ENCODE results near the gene KCNIP2.

Gene KCNIP2

GRCh38 chr10:101830322-101831168 lies 13.1 kb downstream of the KCNIP2 start:
- no peaks in the 10 kb centered on the region for H3K36me3 ChIP-seq (ENCODE audit: insufficient read depth, insufficient read length, low read length)
- H3K4me1 ChIP-seq (ENCODE audit: insufficient read depth, insufficient read length): peaks cover 5% of the 10 kb centered on the region
- H3K27me3 ChIP-seq (ENCODE audit: insufficient read depth, insufficient read length): no peaks in the 10 kb centered on the region
- H3K9ac ChIP-seq (ENCODE audit: insufficient read length, low read depth): peak overlapping the region; percentile 9
- no peak for DNase-seq (ENCODE audit: low read depth, low spot score)
- H3K9me3 ChIP-seq (ENCODE audit: insufficient read depth, low read length): no peaks in the 10 kb centered on the region
- no peak for TF ChIP-seq YY1 (IDR thresholded peaks at IDR 0.05; ENCODE audit: insufficient read depth, insufficient read length)
- TF ChIP-seq SUZ12 (IDR thresholded peaks at IDR 0.05; ENCODE audit: extremely low read depth, insufficient read depth, insufficient read length): no peak
- TF ChIP-seq ZNF274 (IDR thresholded peaks at IDR 0.05; ENCODE audit: low read depth, low read length): no peak
- H3K4me3 ChIP-seq (ENCODE audit: insufficient read length, low read depth): peak overlapping the region; percentile 47

GRCh38 chr10:101829561-101830315 lies 13.9 kb downstream of the KCNIP2 start:
- Histone ChIP-seq H3K9ac (ENCODE audit: insufficient read length, low read depth) (peak overlapping the region; percentile 32), H3K36me3 (ENCODE audit: insufficient read depth, insufficient read length, low read length) (no peaks in the 10 kb centered on the region)
- no peak for DNase-seq (ENCODE audit: low read depth, low spot score)

GRCh38 chr10:101828766-101829551 lies 14.6 kb downstream of the KCNIP2 start:
- Histone ChIP-seq H3K9ac (ENCODE audit: insufficient read length, low read depth) (peak overlapping the region; percentile 32), H3K4me1 (ENCODE audit: insufficient read depth, insufficient read length) (peaks cover 5% of the 10 kb centered on the region), H3K36me3 (ENCODE audit: insufficient read depth, insufficient read length, low read length) (no peaks in the 10 kb centered on the region), H3K27me3 (ENCODE audit: insufficient read depth, insufficient read length) (no peaks in the 10 kb centered on the region), H3K4me3 (ENCODE audit: insufficient read length, low read depth) (peak overlapping the region; percentile 15), H3K9me3 (ENCODE audit: insufficient read depth, low read length) (no peaks in the 10 kb centered on the region)
- DNase-seq (ENCODE audit: low read depth, low spot score): no peak
- TF ChIP-seq ZNF274 (IDR thresholded peaks at IDR 0.05; ENCODE audit: low read depth, low read length): no peak
- TF ChIP-seq YY1 (IDR thresholded peaks at IDR 0.05; ENCODE audit: insufficient read depth, insufficient read length): no peak
- TF ChIP-seq SUZ12 (IDR thresholded peaks at IDR 0.05; ENCODE audit: extremely low read depth, insufficient read depth, insufficient read length): no peak

More at GRCh38 chr10:101829561-101830315, 13.9 kb downstream of the KCNIP2 start:
- Histone ChIP-seq H3K4me3 (ENCODE audit: insufficient read length, low read depth) (peak overlapping the region; percentile 47), H3K4me1 (ENCODE audit: insufficient read depth, insufficient read length) (peaks cover 5% of the 10 kb centered on the region), H3K27me3 (ENCODE audit: insufficient read depth, insufficient read length) (no peaks in the 10 kb centered on the region), H3K9me3 (ENCODE audit: insufficient read depth, low read length) (no peaks in the 10 kb centered on the region)
- TF ChIP-seq SUZ12 (IDR thresholded peaks at IDR 0.05; ENCODE audit: extremely low read depth, insufficient read depth, insufficient read length) (no peak), YY1 (IDR thresholded peaks at IDR 0.05; ENCODE audit: insufficient read depth, insufficient read length) (no peak), ZNF274 (IDR thresholded peaks at IDR 0.05; ENCODE audit: low read depth, low read length) (no peak)

GRCh38 chr10:101827919-101828600 lies 15.5 kb downstream of the KCNIP2 start:
- Histone ChIP-seq H3K27me3 (ENCODE audit: insufficient read depth, insufficient read length) (no peaks in the 10 kb centered on the region), H3K36me3 (ENCODE audit: insufficient read depth, insufficient read length, low read length) (no peaks in the 10 kb centered on the region), H3K9ac (ENCODE audit: insufficient read length, low read depth) (no peak overlapping the region), H3K4me1 (ENCODE audit: insufficient read depth, insufficient read length) (peaks cover 5% of the 10 kb centered on the region), H3K9me3 (ENCODE audit: insufficient read depth, low read length) (no peaks in the 10 kb centered on the region), H3K4me3 (ENCODE audit: insufficient read length, low read depth) (no peak overlapping the region)
- no peak for TF ChIP-seq SUZ12 (IDR thresholded peaks at IDR 0.05; ENCODE audit: extremely low read depth, insufficient read depth, insufficient read length)
- TF ChIP-seq ZNF274 (IDR thresholded peaks at IDR 0.05; ENCODE audit: low read depth, low read length): no peak
- TF ChIP-seq YY1 (IDR thresholded peaks at IDR 0.05; ENCODE audit: insufficient read depth, insufficient read length): no peak
- DNase-seq (ENCODE audit: low read depth, low spot score): no peak

- Histone ChIP-seq H3K36me3 (ENCODE audit: insufficient read depth, insufficient read length, low read length) (no peaks in the 10 kb centered on the region), H3K4me3 (ENCODE audit: insufficient read length, low read depth) (no peak overlapping the region), H3K27me3 (ENCODE audit: insufficient read depth, insufficient read length) (no peaks in the 10 kb centered on the region), H3K9ac (ENCODE audit: insufficient read length, low read depth) (no peak overlapping the region), H3K4me1 (ENCODE audit: insufficient read depth, insufficient read length) (peaks cover 5% of the 10 kb centered on the region), H3K9me3 (ENCODE audit: insufficient read depth, low read length) (no peaks in the 10 kb centered on the region)
- DNase-seq (ENCODE audit: low read depth, low spot score): no peak
- TF ChIP-seq SUZ12 (IDR thresholded peaks at IDR 0.05; ENCODE audit: extremely low read depth, insufficient read depth, insufficient read length) (no peak), ZNF274 (IDR thresholded peaks at IDR 0.05; ENCODE audit: low read depth, low read length) (no peak), YY1 (IDR thresholded peaks at IDR 0.05; ENCODE audit: insufficient read depth, insufficient read length) (no peak)
Measured at GRCh38 chr10:101826852-101827434, 16.7 kb downstream of the KCNIP2 start.

- Histone ChIP-seq H3K4me1 (ENCODE audit: insufficient read depth, insufficient read length) (peaks cover under 1% of the 10 kb centered on the region), H3K9me3 (ENCODE audit: insufficient read depth, low read length) (no peaks in the 10 kb centered on the region), H3K4me3 (ENCODE audit: insufficient read length, low read depth) (no peak overlapping the region), H3K27me3 (ENCODE audit: insufficient read depth, insufficient read length) (no peaks in the 10 kb centered on the region), H3K36me3 (ENCODE audit: insufficient read depth, insufficient read length, low read length) (no peaks in the 10 kb centered on the region), H3K9ac (ENCODE audit: insufficient read length, low read depth) (no peak overlapping the region)
- no peak for DNase-seq (ENCODE audit: low read depth, low spot score)
- no peak for TF ChIP-seq YY1 (IDR thresholded peaks at IDR 0.05; ENCODE audit: insufficient read depth, insufficient read length)
- TF ChIP-seq ZNF274 (IDR thresholded peaks at IDR 0.05; ENCODE audit: low read depth, low read length): no peak
- TF ChIP-seq SUZ12 (IDR thresholded peaks at IDR 0.05; ENCODE audit: extremely low read depth, insufficient read depth, insufficient read length): no peak
Measured at GRCh38 chr10:101824736-101825135, 18.9 kb downstream of the KCNIP2 start.
